Stimulated activated CD4-positive, alpha-beta T cell treated with anti-CD3 and anti-CD28 coated beads, Interleukin-1b, Interleukin-23, amount 100 ng/mL, for 24 hours (primary cell): Measurements from ENCODE around the gene TSPAN9.

Experiments
- DNase-seq, 4 experiments: peaks; one replicate each; pipeline ENCODE4 v3.0.0-alpha.2; 2020; ENCODE audit warnings: low read depth in 4 of 4, low spot score in 1 of 4

Gene TSPAN9

DNA sequence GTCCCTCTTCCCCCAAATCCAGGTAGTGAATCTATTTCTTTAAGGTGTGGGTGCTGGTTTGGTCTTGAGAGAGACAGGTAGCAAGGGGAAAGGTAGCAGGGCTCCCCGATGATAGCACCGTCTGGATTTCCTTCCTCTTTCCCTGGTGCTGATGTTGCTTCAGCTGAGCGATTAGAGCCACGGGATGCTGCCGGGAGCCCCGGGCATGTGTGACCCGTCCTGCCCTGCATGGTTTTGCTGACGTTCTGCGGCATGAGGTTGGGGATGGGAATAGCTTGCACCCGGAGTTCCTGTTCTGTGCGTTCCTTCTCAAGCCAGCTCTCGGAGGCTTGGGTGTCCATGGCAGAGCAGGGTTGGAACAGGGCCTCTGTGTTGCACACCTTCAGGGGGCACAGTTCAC lies 107.3 kb downstream of the TSPAN9 start:
- DNase-seq: no peak

DNA sequence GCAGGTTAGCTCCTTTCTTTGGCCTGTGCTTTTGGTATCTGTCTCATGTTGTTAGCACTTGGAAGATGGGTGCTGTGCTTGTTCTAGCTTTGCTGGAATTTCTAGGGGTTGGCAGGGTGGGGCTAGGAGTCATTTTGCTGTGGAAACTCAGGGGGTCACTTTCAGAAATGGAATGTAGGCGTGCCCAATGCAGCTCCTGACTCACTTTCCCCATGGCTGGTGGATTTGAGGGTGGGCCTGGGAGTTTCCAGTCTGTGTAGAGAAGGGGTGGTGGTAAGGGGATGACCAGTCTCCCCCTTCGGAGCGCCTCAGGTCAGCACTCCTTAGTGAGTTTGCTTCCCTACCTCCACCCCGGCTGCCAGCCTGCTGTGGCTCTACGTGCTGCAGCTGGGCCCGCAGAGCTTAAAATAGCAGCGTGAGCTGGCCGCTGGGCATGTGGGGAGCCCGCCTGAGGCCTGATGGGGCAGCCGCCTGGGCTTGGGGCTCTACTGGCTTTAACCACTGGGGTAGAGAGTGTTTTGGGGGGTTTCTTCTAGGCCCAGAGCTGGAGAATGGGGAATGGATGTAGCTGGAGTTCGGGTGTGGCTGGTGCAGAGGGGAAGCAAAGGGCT lies 108.2 kb downstream of the TSPAN9 start:
- DNase-seq: no peak

DNA sequence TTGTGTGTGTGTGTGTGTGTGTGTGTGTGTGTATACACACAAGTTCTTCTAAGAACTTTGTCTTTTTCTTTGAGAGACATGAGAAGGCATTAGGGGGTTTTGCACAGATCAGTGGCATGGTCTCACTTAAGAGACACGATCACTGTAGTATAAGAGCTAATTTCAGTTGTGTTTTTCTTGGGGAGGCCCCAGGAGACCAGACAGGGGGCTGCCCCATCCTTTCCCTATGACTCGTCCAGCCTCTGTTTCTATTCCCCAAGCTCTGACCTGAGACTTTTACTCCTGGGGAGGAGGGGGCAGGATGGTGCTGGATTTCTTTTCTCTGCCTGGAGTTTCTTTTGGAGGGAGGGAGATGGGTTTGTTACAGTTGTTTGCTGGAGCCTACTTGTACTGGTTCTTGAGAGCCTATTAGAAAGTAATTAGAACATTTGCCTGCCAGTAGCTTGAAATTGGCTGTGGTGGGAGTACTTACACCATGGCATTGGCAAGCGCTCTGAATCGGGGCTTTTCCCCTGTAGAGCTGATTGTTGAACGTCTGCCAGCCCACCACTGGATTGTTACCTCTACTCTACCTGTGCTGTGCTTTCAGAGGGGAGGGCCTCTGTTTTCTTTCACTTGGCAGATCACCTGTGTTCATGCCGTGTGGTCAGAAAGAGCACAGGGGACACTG lies 109.5 kb downstream of the TSPAN9 start:
- DNase-seq: no peak

DNA sequence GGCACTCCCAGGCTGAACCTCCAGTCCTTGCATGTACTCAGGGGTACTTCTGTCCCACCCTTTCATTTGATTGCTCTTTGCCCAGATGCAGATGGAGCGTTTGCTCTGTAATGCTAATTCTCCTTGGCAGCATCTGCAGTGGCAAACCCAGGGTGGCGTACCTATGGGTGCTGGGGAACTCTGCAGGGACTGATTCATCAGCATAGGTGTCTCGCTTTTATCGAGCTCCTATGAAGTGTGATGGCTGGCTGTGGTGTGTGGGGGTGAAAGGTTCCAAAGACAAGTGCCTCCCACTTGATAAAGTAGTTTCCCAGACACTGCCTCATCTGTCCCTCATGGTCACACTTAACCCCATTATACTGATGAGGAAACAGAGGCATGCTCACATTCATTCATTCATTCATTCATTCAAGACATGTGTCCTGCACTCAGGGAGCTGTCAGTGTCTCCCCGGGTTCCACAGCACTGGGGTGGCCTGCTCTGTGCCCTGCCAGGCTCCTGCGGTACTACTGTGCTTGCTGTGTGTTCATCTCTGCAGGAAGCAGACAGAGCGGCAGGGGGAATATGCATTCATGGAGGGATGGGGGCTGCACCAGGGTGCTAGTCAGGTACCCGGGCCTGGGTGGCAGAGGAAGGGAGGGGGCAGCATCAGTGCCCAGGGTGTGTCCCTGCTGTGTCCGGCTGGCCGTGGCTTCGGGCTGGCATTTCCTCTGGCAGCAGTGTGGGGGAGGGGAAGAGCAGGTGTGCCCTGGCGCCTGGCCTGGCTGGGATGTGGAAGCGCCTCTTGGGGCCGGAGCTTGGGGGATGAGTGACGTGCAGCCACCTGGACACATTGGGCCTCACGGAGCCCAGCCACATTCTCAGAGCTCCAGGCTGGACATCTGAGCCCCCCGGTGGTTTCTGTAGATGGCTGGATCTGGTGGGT lies 110.9 kb downstream of the TSPAN9 start:
- DNase-seq: no peak

DNA sequence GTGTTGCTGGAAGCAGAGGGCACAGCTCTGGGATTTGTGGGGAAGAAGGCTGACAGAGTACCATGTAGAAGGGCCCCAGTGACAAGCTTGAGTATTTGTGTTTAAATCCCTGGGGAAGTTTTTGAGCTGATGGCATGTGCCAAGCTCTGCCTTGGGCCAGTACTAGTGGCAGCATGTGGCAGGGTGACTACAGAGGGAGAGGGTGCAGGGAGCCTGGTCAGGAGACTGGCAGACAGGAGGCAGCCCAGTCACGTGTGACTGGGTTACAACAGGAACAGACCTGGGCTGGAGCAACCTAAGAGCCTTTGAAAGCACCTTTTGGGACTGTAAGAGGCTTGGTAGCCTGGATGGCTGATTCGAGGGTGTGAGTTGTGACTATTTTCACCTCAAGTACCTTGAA lies 112.1 kb downstream of the TSPAN9 start:
- DNase-seq: no peak

DNA sequence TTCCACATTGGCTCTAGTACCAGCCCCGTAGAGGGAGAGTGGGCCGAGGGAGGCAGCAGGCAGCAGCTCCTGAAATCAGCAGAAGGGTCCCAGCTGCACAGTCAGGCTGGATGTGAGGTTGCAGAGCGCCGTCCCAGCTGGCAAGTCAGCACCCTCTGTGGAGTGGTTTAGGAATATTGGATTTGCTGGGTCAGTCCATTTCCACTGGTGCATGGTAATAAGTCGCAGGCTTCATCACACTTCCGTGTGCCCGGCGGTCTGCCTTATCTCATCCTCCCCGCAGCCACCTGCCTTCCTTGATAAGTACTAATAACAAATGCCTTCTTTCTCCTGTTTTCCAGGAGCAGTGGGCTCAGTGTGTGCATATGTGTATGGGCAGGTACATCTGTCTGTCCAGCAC lies 112.9 kb downstream of the TSPAN9 start:
- no peak for DNase-seq

DNA sequence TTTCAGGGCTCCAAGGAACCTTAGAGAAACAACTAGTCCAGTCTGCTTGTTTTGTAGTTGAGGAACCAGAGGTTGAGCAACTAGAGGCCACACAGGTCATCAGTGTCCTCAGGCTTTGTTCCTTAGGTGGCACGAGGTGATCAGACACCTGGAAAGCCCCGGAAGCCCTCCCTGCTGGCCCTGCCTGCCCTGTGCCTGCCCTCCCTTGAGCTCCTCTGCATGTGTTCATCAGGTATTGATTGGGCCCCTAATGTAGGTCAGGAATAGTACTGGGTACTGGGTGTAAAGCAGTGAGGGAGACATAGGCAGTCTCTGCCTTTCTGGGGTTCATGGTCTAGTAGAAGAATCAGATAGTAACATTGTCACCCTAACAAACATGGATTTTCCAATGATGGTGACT lies 114.3 kb downstream of the TSPAN9 start:
- no peak for DNase-seq

DNA sequence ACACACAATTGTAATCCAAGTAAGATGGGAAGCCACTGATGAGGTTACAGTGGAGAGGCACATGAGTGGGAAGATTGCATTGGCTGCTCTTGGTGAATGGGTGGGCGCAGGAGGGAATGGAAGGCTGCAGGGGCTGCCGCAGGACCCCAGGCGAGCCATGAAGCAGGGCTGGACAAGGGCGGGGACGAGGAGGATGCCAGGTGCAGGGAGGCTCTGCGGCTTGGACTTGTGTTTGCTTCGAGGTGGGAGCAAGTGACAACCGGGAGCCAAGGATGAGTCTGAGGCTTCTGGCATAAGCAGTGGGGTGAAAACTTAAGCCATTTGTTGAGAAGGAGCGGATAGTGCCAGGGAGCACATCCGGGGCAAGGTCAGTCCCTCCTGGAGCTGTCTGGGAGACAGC lies 115.0 kb downstream of the TSPAN9 start:
- no peak for DNase-seq

DNA sequence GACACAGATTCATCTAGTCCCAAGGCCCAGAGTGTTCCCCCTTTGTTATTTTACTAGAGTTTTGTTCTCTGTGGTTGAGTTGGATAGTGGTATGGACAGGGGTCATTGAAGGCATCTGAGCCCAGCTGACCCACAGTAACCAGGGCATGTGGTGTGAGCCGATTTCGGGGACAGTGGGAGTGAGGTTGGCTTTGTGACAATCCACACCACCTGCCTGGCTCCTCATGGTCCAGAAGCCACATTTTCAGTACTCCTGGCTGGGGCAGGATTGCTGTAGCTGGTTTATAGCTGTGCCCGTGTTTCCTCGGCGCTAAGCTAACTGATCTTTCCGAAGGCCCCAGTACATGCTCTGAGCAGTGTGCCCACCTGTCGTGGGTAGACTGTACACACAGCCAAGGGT lies 116.0 kb downstream of the TSPAN9 start:
- no peak for DNase-seq

DNA sequence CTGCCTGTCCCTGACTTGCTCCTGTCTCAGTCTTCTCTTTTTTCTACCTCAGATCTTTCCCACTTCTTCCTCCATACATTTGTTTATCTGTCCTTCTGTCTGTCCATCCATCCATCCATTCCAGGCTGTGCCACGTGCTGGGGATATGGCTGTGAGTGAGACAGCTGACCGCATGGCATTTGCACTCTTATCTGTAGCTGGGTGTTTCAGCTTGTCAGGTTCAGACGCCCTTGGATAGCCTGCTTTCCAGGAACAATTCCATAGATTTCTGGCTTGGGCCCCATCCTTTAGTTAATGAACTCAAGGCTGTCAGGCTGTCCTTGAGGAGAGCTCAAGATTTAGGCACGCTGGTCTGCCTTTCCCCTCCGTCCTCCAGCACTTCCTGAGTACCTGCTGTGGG lies 116.6 kb downstream of the TSPAN9 start:
- DNase-seq: no peak

DNA sequence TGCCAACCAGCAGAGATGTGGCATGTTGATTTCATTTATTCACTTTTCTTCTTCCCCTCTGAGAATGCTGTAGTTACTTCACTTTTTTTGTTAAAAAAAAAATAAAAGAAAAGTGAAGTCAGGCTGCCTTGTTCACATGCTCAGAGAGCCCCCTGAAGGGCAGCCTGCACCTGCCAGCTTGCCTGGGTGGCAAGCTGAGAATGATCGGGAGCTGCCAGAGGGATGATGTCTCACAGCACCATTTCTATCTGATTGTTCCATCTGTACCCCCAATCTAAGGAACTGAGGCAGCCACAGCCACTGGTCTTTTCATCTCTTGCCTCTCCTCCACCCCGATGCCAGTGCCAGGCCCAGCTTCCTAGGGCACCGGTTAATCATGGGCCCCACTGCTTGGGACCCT lies 118.2 kb downstream of the TSPAN9 start:
- no peak for DNase-seq

DNA sequence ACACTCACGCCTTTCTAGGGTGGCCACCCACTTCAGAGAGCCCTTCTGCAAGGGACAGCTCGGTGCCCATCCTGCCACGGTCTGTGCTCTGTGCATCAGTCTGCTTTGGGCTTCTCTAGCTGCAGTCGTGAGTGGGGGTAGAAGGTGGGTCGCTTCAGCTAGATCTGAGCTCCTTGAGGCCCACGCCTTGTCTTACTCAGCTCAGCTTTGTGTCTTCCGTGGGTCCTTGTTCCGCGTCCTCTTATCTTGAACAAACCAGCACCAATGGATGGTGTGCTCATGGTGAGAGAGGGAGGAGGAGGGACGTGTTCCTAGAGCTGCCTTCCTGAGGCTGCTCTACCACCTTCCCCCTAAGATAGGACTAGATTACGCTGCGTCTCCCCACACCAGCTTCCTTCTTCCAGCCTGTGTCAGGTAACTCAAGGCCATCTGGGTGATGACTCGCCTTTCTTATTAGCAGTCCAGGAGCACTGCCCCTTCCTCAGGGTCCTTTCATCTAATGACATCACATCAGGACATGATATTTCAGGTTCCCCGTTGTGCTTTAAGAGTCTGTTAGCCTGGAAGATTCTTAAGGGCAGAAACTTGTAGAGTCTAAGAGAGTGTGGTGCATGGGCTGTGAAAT lies 118.8 kb downstream of the TSPAN9 start:
- DNase-seq: no peak

DNA sequence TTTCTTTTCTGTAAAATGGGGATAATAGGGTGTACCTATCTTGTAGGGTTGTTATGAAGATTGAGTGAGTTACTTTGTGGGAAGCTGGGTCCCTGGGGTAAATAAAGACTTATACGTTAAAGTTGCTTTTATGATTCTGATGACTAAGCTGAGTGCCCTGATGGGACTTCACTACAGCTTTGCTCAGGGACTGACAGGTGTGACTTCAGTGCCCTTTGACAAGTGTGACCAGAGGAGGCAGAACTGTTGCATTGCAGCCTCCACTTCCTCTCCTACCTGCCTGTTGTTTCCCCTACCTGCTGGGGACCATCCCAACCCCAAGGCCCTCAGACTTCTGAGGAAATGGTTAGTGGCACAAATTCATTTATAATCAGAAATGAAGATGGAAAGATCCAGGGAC lies 119.3 kb downstream of the TSPAN9 start:
- no peak for DNase-seq

DNA sequence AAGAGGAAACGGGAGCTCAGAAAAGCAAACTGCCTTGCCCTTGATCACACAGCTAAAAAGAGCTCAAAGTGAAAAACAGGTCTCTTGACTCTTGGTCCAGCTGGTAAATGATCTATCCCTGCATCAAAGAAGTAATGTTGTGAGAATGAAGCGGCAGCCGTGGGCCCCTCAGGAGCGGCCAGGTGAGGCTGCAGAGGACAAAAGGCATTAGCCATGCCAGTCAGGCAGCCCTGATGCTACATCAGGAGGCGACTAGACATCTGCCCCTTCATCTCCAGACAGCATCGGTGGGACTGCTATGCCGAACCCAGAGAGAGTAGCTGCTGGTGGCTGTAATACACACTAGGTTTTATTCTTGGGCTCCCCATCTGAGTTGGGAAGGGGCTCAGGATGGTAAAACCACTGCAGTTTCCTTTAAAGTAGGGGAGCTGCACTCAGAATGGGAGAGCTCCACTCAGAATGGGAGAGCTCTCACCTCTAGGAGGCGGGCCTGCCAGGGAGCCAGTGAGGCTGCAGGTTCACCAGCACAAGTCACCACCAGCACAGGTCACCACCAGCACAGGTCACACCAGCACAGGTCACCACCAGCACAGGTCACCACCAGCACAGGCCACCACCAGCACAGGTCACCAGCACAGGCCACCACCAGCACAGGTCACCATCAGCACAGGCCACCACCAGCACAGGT lies 120.1 kb downstream of the TSPAN9 start:
- DNase-seq: no peak

DNA sequence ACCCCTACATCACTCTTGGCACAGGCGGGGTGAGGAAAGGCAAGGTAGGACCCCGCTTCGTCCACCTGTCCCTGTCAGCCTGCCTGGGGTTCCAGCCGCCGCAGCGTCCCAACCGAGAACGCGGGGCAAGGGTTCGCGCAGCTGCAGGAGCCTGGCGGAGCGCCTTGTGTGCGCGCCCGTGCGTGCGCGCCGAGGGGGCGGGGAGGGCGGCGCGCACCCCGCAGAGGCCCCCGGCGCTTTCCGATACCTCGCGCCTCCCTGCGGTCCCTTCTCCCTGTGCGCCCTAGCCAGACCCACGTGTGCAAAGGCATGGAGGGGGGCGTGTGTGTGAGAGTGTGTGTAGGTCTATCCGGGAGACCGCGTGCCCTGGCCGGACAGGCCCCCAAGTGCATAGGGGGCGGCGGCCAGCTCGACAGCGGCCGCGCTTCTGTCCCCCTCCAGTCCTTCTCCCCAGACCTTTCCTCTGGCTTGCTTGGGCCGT lies 122.4 kb downstream of the TSPAN9 start:
- no peak for DNase-seq

DNA sequence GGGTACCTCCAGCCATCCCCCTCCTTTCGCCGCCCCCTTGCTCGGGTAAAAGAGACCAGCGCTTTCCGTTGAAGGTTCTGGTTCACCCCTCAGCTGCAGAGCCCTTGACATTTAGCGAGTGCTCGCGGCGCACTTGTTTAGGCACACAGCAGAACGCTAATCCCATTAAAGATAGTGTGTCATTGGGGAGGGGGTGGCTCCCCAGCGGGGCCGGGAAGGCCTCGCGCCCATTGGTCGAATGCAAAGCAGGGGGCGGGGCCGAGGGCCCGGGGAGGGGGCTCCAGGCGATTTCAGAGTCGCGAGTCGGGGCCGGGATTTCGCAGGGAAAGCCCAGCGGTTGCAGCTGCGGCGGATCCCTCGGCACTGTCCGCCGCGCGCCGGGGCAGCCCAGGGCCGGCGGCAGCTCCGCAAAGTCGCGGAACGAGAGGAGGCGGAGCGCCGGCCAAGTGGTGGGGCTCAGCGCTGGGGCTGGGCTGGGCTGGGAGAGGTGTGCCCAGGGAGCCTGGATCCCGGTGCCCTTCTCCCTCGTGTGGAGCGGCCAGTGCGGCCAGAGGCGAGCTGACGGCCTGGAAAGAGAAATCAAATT lies 122.9 kb downstream of the TSPAN9 start:
- DNase-seq: no peak

DNA sequence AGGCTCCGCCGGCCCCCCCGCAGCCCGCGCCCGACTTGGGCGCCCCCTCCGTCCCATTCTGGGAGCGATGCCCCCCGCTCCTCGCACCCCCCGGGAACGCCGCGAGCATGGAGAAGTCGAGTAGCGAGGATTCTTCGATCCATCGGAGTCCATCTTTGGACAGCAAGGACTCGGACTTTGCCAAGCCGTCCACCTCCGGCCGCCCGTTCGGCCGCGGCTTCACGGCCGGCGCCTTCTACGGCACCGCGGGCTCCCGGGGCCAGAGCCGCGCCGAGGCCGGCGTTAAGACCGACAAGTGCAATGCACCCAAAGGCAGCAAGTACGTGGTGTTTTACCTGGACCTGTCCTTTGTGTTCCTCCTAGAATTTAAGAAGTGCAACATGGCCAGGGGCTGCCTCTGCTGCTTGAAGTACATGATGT lies 123.6 kb downstream of the TSPAN9 start:
- DNase-seq: no peak

DNA sequence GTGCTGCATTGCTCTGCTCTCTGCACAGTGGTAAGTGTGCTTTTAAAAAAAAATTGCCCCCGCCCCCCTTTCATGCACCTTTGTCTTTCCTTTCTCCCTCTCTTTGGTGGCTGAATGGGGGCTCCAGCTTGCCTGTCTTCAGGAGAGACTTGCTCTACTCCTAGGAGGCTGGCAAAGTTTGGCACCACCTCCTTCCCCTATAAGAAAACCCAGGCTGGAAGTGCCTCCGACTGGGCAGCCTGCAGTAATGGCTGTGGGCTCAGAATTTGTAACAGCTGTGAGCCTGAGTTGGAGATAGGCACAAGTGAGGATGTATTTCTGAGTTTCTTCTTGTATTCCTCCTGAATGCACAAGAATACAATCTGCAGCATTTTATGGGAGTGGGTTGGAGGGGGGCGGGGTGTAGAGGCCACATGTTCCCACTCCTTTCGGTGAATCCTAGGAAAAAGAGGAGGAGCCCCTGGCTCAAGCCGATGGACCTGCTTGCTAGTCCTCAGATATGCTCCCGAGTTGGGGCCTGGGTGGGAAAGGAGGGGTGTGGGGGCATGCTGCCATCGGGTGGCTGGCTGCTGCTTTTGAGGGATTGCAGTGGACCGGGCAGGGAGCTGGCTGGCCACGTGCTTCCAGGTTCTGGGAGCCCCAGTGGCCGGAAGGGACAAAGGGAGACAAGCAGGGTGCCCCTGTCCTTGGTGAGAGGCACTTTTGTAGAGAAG lies 124.3 kb downstream of the TSPAN9 start:
- no peak for DNase-seq

DNA sequence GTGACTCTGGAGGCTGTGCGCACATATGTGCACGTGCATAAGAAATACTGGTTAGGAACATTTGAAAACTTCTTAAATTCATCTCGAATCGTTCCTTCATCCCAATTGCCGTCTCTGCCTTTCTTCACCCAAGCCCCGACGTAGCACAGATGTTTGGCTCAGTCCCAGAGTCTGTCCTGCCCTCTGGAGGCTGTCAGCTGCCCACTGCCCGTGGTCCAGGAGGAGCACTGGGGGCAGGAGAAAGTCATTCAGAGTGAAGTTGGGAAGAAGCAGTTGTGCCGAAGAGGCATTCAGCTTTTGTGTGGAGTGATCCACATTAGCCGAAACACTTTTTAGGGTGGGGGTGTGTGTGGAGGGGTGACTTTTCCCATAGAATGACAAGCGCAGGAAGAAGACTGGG lies 124.9 kb downstream of the TSPAN9 start:
- no peak for DNase-seq
